K562 (cell line): ENCODE results near the gene NAV2. TPM values are rescaled to one million over a fixed set of nuclear protein-coding genes. Genes with fewer than 3 reads are reported as not detected.
A peak's percentile ranks its signal among the peaks of the same experiment; 100 is the strongest.

Experiments used
- ATAC-seq: fragments of 200-7000 bp; cut with Tn5 transposase; 3 replicates; pipeline ENCODE4 v1.9.1; 2020; ENCODE audit warnings: moderate library complexity
- BruUV-seq: library from RNA; stranded (reverse); fragments of 400-500 nt; replicated peaks from 2 replicates; lab custom pipeline; 2021; lab: Mats Ljungman, UMichigan
- CTCF ChIA-PET: fragments of 300-600 bp; formaldehyde crosslinking; extraction: SDS; loops from one replicate; lab custom pipeline; 2021; ENCODE audit warnings: low intra/inter-chr PET ratio; lab: Yijun Ruan, JAX
- POLR2A ChIA-PET: fragments of 300-600, 350-650 bp; sonication (Branson Sonifier 250); formaldehyde crosslinking; extraction: SDS; loops from one replicate; lab custom pipeline; 2021; ENCODE audit warnings: antibody characterized with exemption, inconsistent platforms; lab: Yijun Ruan, JAX
- DNase-seq, 4 experiments: peaks; one replicate each; pipeline versions ENCODE4 v3.0.0 to v3.0.0-alpha.2; 2011 to 2018; ENCODE audit warnings: low spot score in 3 of 4, mixed read lengths in 3 of 4; ENCODE audit errors: extremely low read depth in 1 of 4
- FAIRE-seq: peaks from 2 replicates; lab custom pipeline; 2011; peaks lifted over from hg19 to GRCh38; lab: Jason Lieb, UNC
- H2AFZ ChIP-seq: 2 replicates; pipeline ENCODE4 v1.6.0; 2011; ENCODE audit warnings: low read depth, low read length, control low read depth, inconsistent platforms
- H3K27ac ChIP-seq: fragments of 200-600 bp; 3 replicates; pipeline ENCODE4 v1.8.0; 2011; ENCODE audit warnings: low read depth, mild to moderate bottlenecking, control low read depth, inconsistent platforms, low read length, moderate library complexity, mixed read lengths; ENCODE audit errors: extremely low read depth
- H3K27me3 ChIP-seq, 2 experiments: fragments of 300-600 bp in 1 of 2; 2 replicates in 1 of 2; 3 replicates in 1 of 2; pipeline versions ENCODE4 v1.6.0 to v1.8.0; 2011; ENCODE audit warnings: inconsistent platforms in 2 of 2, low read length in 2 of 2, mild to moderate bottlenecking in 1 of 2, mixed read lengths in 1 of 2, moderate library complexity in 1 of 2; ENCODE audit not compliant: control insufficient read depth in 2 of 2, insufficient read depth in 2 of 2
- H3K36me3 ChIP-seq: fragments of 300-600 bp; 3 replicates; pipeline ENCODE4 v1.8.0; 2011; ENCODE audit warnings: mild to moderate bottlenecking, low read length, inconsistent platforms; ENCODE audit not compliant: control insufficient read depth, insufficient read depth
- H3K4me1 ChIP-seq, 2 experiments: fragments of 200-600 bp in 1 of 2; replicated peaks in 1 of 2; 2 replicates in 1 of 2; 3 replicates in 1 of 2; pipeline versions ENCODE4 v1.5.1 to v1.8.0; 2011; ENCODE audit warnings: inconsistent platforms in 2 of 2, low read length in 2 of 2, mild to moderate bottlenecking in 1 of 2, mixed read lengths in 1 of 2, moderate library complexity in 1 of 2; ENCODE audit not compliant: control insufficient read depth in 2 of 2, insufficient read depth in 2 of 2
- H3K4me2 ChIP-seq: 2 replicates; pipeline ENCODE4 v1.6.1; 2011; ENCODE audit warnings: low read length, control low read depth, inconsistent platforms, mixed read lengths; ENCODE audit not compliant: insufficient read depth
- H3K4me3 ChIP-seq: fragments of 200-600 bp; sonication (generic), shearing (Covaris generic); 2 replicates; pipeline ENCODE4 v1.5.1; 2016; ENCODE audit warnings: control low read depth, inconsistent platforms
- H3K79me2 ChIP-seq: fragments of 200-600 bp; 3 replicates; pipeline ENCODE4 v1.8.0; 2011; ENCODE audit warnings: low read length, inconsistent platforms; ENCODE audit not compliant: control insufficient read depth, insufficient read depth
- H3K9ac ChIP-seq, 2 experiments: 2 replicates each; pipeline versions ENCODE4 v1.6.0 to v1.6.1; 2011; ENCODE audit warnings: low read depth in 2 of 2, low read length in 2 of 2, control low read depth in 1 of 2, inconsistent platforms in 1 of 2, mild to moderate bottlenecking in 1 of 2, mixed read lengths in 1 of 2; ENCODE audit not compliant: insufficient read depth in 1 of 2
- H3K9me1 ChIP-seq: one replicate; pipeline ENCODE4 v1.6.0; 2011; ENCODE audit warnings: inconsistent platforms, mild to moderate bottlenecking, low read length, moderate library complexity; ENCODE audit not compliant: control insufficient read depth, insufficient read depth
- H3K9me3 ChIP-seq: replicated peaks from 2 replicates; pipeline ENCODE4 v1.5.1; 2011; ENCODE audit warnings: low read depth, low read length, inconsistent platforms; ENCODE audit not compliant: control insufficient read depth, insufficient read depth
- H4K20me1 ChIP-seq: replicated peaks from 2 replicates; pipeline ENCODE4 v1.6.1; 2011; ENCODE audit warnings: low read length, inconsistent platforms, mixed read lengths; ENCODE audit not compliant: control insufficient read depth, insufficient read depth
- CEBPZ ChIP-seq: fragments of 150-350 bp; IDR thresholded peaks from 2 replicates; pipeline ENCODE4 v1.6.1; 2014; ENCODE audit warnings: low read depth, mild to moderate bottlenecking, low read length, borderline replicate concordance
- FOXK1 ChIP-seq: sonication (generic); formaldehyde crosslinking; IDR thresholded peaks from 2 replicates; pipeline ENCODE4 v1.8.0; 2022; ENCODE audit warnings: missing genetic modification reagents, mild to moderate bottlenecking, borderline replicate concordance
- MAFK ChIP-seq: IDR thresholded peaks from 2 replicates; pipeline ENCODE4 v1.6.1; 2011; ENCODE audit warnings: low read length, improper control_type of control experiment
- SMARCA4 ChIP-seq: fragments of 450-650 bp; IDR thresholded peaks from 2 replicates; pipeline ENCODE4 v1.6.1; 2016
- SRF ChIP-seq, 2 experiments: fragments of 250-450, 450-650 bp in 1 of 2; sonication (Bioruptor Pico) in 1 of 2; sonication (generic) in 1 of 2; formaldehyde crosslinking; IDR thresholded peaks; 2 replicates each; pipeline versions ENCODE4 v1.5.0 to v1.5.1; 2020 to 2022; ENCODE audit warnings: mild to moderate bottlenecking in 1 of 2, missing genetic modification reagents in 1 of 2
- U2AF2 ChIP-seq: fragments of 200-400 bp; formaldehyde crosslinking; optimal IDR thresholded peaks from 2 replicates; pipeline ENCODE3; 2017; ENCODE audit warnings: low read depth, mild to moderate bottlenecking, low read length
- WGBS: fragments of 100-300 bp; shearing (Covaris generic); methylation state at CpG from one replicate; pipeline ENCODE4 v1.1.6; 2016; ENCODE audit warnings: low coverage, mixed read lengths; ENCODE audit not compliant: insufficient coverage; ENCODE audit errors: missing lambda C conversion rate; 5-methylcytosine and 5-hydroxymethylcytosine counted together
- in situ Hi-C: fragments of 300-500 bp; cut with MboI; formaldehyde crosslinking; loops from 4 replicates; pipeline ENCODE4 v1.15.0; 2018; ENCODE audit warnings: inconsistent platforms, mixed read lengths
- intact Hi-C: fragments of 100-400 bp; cut with micrococcal nuclease; formaldehyde crosslinking; loops from 2 replicates; pipeline ENCODE4 v1.14.2; 2022
- polyA plus RNA-seq, 8 experiments: library from polyadenylated mRNA; depleted of rRNA in 4 of 8; stranded (reverse) in 5 of 8; unstranded in 3 of 8; fragments of >200 nt; fragmentation: Nextera tagmentation in 2 of 8; fragmentation: Illumina TruSeq in 1 of 8; extraction: Ambion mirVana in 2 of 8; extraction: Trizol in 1 of 8; gene quantifications; 2 replicates each; pipeline versions ENCODE4 v1.2.1 to v1.2.3, GENCODE V29; 2011 to 2014; ENCODE audit warnings: inconsistent platforms in 1 of 8, missing spikeins in 1 of 8
- total RNA-seq, 7 experiments: library from RNA; depleted of rRNA in 6 of 7; stranded (reverse); fragments of >200 nt in 6 of 7; fragmentation: Illumina TruSeq in 2 of 7; extraction: Trizol in 2 of 7; gene quantifications; 2 replicates each; pipeline versions ENCODE4 v1.2.1 to v1.2.3, GENCODE V29; 2011 to 2021; ENCODE audit warnings: low replicate concordance in 1 of 7
- TF ChIP-seq, protein P1 (sequence below): fragments of 450-650 bp; formaldehyde crosslinking; IDR thresholded peaks from 2 replicates; pipeline ENCODE4 v1.4.0; 2020; ENCODE audit warnings: mild to moderate bottlenecking, mixed read lengths
- TF ChIP-seq, protein P2 (sequence below), 3 experiments: fragments of 200-800 bp in 1 of 3; fragments of 250-450 bp in 1 of 3; fragments of 450-650 bp in 1 of 3; sonication (Bioruptor Pico) in 1 of 3; sonication (Bioruptor generic) in 1 of 3; formaldehyde crosslinking in 1 of 3; IDR thresholded peaks; 2 replicates each; pipeline versions ENCODE4 v1.6.1 to v1.8.0; 2016 to 2022; ENCODE audit warnings: mild to moderate bottlenecking in 2 of 3, missing genetic modification characterization in 2 of 3, missing compliant biosample characterization in 1 of 3, moderate library complexity in 1 of 3

Gene NAV2
- total and polyA plus RNA-seq, 9 of the 15 experiments (the other 6 are each of a cell fraction or from before 2014, with no cell fraction given): 0.03 to 0.35 (median 0.05) TPM

DNA sequence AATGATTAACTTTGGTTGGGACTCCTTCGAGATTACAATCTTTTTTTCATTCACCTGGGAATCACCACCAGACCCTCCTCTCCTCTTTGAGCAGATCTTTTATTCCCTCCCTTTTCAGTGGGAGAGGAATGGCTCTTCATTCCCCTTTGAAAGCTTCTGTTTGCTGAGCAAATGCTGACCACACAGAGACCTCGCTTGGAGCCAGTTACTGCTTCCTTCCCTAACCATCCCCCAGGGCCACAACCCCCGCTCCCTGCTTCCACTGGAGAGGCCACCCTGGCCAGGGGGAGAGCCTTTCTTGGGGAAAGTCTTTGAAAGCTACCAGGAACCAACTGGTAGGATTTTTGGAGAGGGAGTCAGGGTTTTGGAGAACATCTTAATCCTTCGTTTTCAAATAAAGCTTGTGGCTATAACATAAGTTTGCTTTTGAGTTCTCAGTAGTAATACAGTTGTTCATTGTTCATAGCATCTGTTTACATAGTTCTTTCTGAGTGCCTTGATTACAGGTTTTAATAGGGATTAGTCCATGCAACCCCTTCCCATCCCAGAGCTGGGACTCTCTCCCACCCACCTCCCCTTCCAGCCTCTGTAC, 309.2 kb downstream of the NAV2 start (continued):
- TF ChIP-seq, protein P1, sequence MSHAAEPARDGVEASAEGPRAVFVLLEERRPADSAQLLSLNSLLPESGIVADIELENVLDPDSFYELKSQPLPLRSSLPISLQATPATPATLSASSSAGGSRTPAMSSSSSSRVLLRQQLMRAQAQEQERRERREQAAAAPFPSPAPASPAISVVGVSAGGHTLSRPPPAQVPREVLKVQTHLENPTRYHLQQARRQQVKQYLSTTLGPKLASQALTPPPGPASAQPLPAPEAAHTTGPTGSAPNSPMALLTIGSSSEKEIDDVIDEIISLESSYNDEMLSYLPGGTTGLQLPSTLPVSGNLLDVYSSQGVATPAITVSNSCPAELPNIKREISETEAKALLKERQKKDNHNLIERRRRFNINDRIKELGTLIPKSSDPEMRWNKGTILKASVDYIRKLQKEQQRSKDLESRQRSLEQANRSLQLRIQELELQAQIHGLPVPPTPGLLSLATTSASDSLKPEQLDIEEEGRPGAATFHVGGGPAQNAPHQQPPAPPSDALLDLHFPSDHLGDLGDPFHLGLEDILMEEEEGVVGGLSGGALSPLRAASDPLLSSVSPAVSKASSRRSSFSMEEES (CRISPR knock-in tag): no peak
- no peak for TF ChIP-seq CEBPZ

DNA sequence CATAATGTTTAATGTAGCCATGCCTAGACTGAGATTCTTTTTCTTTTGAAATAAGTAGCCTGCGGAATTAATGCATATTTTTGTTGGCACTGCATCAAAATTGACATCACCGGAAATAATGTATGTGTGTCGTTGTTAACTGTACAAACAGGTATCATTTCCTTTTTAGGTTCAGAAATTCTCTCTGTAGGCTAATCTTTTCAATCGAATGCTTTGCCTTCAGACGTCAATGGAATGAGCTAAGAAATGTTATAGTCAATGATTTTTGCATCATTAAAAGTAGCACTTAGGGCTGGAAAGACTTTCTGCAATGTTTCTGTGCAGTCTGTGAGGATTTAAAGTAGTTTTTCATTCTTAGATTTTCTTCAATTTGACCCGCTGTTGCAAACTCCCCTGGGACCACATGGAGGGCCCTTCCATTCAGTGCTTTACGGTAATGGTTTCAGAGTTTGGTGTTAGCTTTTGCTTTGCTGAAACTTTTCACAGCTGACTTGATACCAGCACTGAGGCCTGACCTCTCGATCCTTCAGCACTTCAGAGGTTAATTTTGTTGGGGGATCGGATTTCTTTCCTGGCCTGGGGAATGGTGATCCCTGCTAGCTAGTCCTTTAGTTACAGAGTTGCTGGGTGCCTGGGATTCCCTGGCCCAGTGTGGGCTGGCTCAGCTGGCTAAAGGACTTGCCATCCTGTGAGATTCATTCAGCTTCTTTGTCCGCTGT, 309.9 kb downstream of the NAV2 start:
- CTCF ChIA-PET: no interaction called here
- no peaks in the 10 kb centered on the region; a peak in 1 of 5 replicates for H3K4me1 ChIP-seq
- no peaks in the 10 kb centered on the region for H4K20me1 ChIP-seq
- POLR2A ChIA-PET: interaction anchor here (0.6 to 0.8 kb wide), 2 partner anchors 37 to 1628 kb away, joined by 3 to 4 read pairs; partner anchors contain the start of gene LDHA
- H3K27me3 ChIP-seq: peaks cover 0 to 13% of the 10 kb centered on the region in 2 experiments; a peak in 4 of 5 replicates
- no TSS peak for BruUV-seq
- intact Hi-C loops: no loop called here
- no peak overlapping the region for H3K4me2 ChIP-seq
- H2AFZ ChIP-seq: no peak overlapping the region
- ATAC-seq: peak; percentile 51; the same call in 2 of the 3 replicates
- H3K36me3 ChIP-seq: no peaks in the 10 kb centered on the region
- H3K4me3 ChIP-seq: no peak overlapping the region
- in situ Hi-C loops: no loop called here
- DNase-seq: no peak
- H3K9me1 ChIP-seq: no peaks in the 10 kb centered on the region
- H3K27ac ChIP-seq: no peak overlapping the region
- H3K9ac ChIP-seq: no peak overlapping the region
- no peaks in the 10 kb centered on the region for H3K9me3 ChIP-seq
- FAIRE-seq: no peak
- no peaks in the 10 kb centered on the region for H3K79me2 ChIP-seq
- 30% methylated on average over 10 of the region's 10 CpGs for WGBS
- no peak for TF ChIP-seq U2AF2
- TF ChIP-seq SRF (CRISPR knock-in tag; IDR thresholded peaks at IDR 0.05): no peak
- TF ChIP-seq SMARCA4: no peak
- no peak for TF ChIP-seq FOXK1 (CRISPR knock-in tag)
- TF ChIP-seq MAFK: peak; percentile 35; the same call in 1 of the 2 replicates
- TF ChIP-seq, protein P2, sequence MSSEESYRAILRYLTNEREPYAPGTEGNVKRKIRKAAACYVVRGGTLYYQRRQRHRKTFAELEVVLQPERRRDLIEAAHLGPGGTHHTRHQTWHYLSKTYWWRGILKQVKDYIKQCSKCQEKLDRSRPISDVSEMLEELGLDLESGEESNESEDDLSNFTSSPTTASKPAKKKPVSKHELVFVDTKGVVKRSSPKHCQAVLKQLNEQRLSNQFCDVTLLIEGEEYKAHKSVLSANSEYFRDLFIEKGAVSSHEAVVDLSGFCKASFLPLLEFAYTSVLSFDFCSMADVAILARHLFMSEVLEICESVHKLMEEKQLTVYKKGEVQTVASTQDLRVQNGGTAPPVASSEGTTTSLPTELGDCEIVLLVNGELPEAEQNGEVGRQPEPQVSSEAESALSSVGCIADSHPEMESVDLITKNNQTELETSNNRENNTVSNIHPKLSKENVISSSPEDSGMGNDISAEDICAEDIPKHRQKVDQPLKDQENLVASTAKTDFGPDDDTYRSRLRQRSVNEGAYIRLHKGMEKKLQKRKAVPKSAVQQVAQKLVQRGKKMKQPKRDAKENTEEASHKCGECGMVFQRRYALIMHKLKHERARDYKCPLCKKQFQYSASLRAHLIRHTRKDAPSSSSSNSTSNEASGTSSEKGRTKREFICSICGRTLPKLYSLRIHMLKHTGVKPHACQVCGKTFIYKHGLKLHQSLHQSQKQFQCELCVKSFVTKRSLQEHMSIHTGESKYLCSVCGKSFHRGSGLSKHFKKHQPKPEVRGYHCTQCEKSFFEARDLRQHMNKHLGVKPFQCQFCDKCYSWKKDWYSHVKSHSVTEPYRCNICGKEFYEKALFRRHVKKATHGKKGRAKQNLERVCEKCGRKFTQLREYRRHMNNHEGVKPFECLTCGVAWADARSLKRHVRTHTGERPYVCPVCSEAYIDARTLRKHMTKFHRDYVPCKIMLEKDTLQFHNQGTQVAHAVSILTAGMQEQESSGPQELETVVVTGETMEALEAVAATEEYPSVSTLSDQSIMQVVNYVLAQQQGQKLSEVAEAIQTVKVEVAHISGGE (CRISPR knock-in tag; IDR thresholded peaks at IDR 0.05): no peak
